K562 (cell line): ENCODE results near the gene WNT3. TPM values are rescaled to one million over a fixed set of nuclear protein-coding genes. Genes with fewer than 3 reads are reported as not detected.
A peak's percentile ranks its signal among the peaks of the same experiment; 100 is the strongest.

ENCODE experiments used
- ARID3B ChIP-seq: fragments of 250-450 bp; sonication (Bioruptor Pico); IDR thresholded peaks from 2 replicates; pipeline ENCODE4 v1.4.0; 2020; ENCODE audit warnings: borderline replicate concordance
- NR3C1 ChIP-seq: sonication (generic); formaldehyde crosslinking; IDR thresholded peaks from 2 replicates; pipeline ENCODE4 v1.8.1; 2022; ENCODE audit warnings: missing genetic modification reagents
- PURB ChIP-seq: sonication (generic); formaldehyde crosslinking; IDR thresholded peaks from 2 replicates; pipeline ENCODE4 v1.9.0; 2021; ENCODE audit warnings: low read depth, mild to moderate bottlenecking, missing genetic modification reagents
- RBM25 ChIP-seq: fragments of 200-400 bp; formaldehyde crosslinking; IDR thresholded peaks from 2 replicates; pipeline ENCODE4 v1.6.1; 2018; ENCODE audit warnings: low read length, low read depth, moderate library complexity; ENCODE audit not compliant: severe bottlenecking
- TARDBP ChIP-seq: fragments of 450-650 bp; IDR thresholded peaks from 2 replicates; pipeline ENCODE4 v1.6.1; 2016
- TSC22D4 ChIP-seq: fragments of 450-650 bp; IDR thresholded peaks from 2 replicates; pipeline ENCODE4 v1.6.1; 2016; ENCODE audit warnings: missing genetic modification characterization, missing biosample characterization, control low read depth
- ZNF23 ChIP-seq: fragments of 250-450 bp; sonication (Bioruptor Pico); IDR thresholded peaks from 2 replicates; pipeline ENCODE4 v1.4.0; 2020; ENCODE audit warnings: mild to moderate bottlenecking
- polyA plus RNA-seq, 8 experiments: library from polyadenylated mRNA; depleted of rRNA in 4 of 8; stranded (reverse) in 5 of 8; unstranded in 3 of 8; fragments of >200 nt; fragmentation: Nextera tagmentation in 2 of 8; fragmentation: Illumina TruSeq in 1 of 8; extraction: Ambion mirVana in 2 of 8; extraction: Trizol in 1 of 8; gene quantifications; 2 replicates each; pipeline versions ENCODE4 v1.2.1 to v1.2.3, GENCODE V29; 2011 to 2014; ENCODE audit warnings: inconsistent platforms in 1 of 8, missing spikeins in 1 of 8
- total RNA-seq, 7 experiments: library from RNA; depleted of rRNA in 6 of 7; stranded (reverse); fragments of >200 nt in 6 of 7; fragmentation: Illumina TruSeq in 2 of 7; extraction: Trizol in 2 of 7; gene quantifications; 2 replicates each; pipeline versions ENCODE4 v1.2.1 to v1.2.3, GENCODE V29; 2011 to 2021; ENCODE audit warnings: low replicate concordance in 1 of 7
- TF ChIP-seq, protein P1 (sequence below): fragments of 250-450 bp; sonication (Bioruptor Pico); IDR thresholded peaks from 2 replicates; pipeline ENCODE4 v1.4.0; 2020; ENCODE audit warnings: mild to moderate bottlenecking, moderate library complexity
- TF ChIP-seq, protein P2 (sequence below): fragments of 250-450 bp; sonication (Bioruptor Pico); IDR thresholded peaks from 2 replicates; pipeline ENCODE4 v1.5.0; 2021; ENCODE audit warnings: mild to moderate bottlenecking, moderate library complexity
- TF ChIP-seq, protein P3 (sequence below): sonication (generic); formaldehyde crosslinking; IDR thresholded peaks from 2 replicates; pipeline ENCODE4 v1.8.1; 2023; ENCODE audit warnings: missing genetic modification reagents, mild to moderate bottlenecking, borderline replicate concordance

WNT3 gene
- total and polyA plus RNA-seq, 9 of the 15 experiments (the other 6 are each of a cell fraction or from before 2014, with no cell fraction given): 1.5 to 6.1 (median 3.3) TPM

DNA sequence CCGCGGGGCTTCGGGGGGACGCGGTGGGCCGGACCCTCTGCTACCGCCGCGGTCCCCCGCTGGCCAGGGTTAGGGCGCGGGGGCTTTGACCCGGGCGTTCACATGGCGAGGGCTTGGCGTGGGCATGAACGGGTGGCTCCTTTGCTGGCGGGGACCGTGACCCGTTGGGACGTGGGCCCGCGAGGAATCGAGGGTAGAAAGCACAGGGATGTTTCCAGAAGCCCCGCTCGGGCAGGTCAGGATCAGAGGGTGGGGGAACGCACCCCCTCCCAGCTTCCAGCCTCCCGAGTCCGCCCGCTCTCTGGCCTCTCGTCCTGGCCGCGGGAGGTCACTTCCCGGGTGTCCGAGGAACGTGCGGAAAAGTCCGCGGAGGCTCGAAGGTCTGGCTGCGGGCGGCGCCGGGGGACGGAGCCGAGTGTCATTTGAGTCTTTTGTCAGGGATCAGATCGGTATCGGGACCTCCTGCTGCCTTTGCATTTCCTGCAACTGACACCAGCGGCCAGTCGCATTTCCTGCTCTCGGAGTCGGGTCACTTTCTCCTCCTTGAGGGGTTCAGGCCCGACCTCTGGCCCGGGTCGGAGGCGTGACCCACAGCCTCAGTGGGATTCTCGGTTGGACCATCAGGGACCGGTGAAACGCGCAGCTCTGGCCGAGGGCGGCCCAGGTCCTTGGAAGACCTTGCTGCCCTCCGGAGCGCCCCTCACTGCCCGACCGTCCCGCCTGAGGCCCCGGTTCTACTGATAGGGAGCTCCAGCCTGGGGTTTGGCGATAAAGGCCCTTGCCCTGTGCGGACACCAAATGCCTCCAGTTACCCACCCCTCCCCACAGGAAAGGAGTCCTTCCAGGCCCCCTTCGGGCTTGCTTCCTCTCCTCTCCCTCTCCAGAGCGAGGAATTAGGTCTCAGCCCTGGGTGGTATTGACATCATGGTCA lies 702 bp upstream of the WNT3 start (continued):
- 0 out of 2 replicates have a peak, but pooled peaks have one; percentile 10 for TF ChIP-seq ARID3B (CRISPR knock-in tag)
- TF ChIP-seq PURB (CRISPR knock-in tag): no peak
- TF ChIP-seq TARDBP: no peak; the same call in 1 of the 2 replicates
- TF ChIP-seq TSC22D4 (tag): no peak
- TF ChIP-seq, protein P1, sequence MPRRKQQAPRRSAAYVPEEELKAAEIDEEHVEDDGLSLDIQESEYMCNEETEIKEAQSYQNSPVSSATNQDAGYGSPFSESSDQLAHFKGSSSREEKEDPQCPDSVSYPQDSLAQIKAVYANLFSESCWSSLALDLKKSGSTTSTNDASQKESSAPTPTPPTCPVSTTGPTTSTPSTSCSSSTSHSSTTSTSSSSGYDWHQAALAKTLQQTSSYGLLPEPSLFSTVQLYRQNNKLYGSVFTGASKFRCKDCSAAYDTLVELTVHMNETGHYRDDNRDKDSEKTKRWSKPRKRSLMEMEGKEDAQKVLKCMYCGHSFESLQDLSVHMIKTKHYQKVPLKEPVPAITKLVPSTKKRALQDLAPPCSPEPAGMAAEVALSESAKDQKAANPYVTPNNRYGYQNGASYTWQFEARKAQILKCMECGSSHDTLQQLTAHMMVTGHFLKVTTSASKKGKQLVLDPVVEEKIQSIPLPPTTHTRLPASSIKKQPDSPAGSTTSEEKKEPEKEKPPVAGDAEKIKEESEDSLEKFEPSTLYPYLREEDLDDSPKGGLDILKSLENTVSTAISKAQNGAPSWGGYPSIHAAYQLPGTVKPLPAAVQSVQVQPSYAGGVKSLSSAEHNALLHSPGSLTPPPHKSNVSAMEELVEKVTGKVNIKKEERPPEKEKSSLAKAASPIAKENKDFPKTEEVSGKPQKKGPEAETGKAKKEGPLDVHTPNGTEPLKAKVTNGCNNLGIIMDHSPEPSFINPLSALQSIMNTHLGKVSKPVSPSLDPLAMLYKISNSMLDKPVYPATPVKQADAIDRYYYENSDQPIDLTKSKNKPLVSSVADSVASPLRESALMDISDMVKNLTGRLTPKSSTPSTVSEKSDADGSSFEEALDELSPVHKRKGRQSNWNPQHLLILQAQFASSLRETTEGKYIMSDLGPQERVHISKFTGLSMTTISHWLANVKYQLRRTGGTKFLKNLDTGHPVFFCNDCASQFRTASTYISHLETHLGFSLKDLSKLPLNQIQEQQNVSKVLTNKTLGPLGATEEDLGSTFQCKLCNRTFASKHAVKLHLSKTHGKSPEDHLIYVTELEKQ (CRISPR knock-in tag): no peak
- TF ChIP-seq NR3C1 (CRISPR knock-in tag): no peak
- no peak for TF ChIP-seq RBM25
- TF ChIP-seq, protein P2, sequence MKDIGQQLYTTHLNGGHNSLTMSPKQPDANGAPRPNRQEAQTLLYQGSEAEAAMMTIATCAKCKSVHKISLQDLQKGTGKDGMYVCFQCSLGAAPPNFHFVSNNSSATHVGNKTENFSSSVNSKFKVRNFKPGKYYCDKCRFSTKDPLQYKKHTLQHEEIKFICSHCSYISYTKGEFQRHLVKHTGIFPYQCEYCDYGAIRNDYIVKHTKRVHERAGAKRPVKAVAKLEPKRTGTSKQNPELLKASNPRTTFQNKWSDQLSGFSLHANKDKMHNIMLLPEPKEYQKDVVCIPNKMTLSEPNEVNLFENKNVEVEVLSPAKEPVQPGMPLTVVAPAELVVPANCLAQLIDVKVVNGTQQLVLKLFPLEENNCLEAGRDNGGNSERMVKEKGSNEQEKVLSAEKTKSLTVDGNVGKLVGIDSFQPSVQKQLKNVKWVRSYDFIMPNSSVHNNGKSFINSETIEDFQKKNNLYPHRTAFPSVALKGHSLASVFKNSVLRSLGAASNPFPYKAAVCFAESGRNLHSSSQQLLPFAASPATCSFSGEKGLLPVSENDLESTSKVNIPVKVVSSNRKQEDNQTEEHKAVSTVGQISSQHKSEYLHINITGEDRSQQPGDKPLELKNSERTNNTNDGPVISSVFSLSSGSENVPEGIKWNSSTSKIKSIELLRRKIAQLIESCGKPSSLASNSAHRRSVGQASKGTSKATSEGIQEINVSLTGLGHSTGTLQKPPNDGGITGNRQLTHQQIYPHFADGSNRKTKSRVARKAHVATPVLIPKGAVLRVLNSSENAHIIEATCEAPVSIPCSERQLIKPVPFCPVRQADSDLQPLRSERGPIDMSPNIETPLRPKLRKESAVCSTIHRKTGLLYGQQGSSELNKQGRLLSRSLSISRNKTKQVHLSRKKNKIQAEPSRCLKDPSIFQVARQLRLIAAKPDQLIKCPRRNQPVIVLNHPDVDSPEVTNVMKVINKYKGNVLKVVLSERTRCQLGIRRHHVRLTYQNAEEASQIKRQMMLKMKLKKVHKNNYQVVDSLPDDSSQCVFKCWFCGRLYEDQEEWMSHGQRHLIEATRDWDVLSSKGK (CRISPR knock-in tag): no peak
- TF ChIP-seq, protein P3, sequence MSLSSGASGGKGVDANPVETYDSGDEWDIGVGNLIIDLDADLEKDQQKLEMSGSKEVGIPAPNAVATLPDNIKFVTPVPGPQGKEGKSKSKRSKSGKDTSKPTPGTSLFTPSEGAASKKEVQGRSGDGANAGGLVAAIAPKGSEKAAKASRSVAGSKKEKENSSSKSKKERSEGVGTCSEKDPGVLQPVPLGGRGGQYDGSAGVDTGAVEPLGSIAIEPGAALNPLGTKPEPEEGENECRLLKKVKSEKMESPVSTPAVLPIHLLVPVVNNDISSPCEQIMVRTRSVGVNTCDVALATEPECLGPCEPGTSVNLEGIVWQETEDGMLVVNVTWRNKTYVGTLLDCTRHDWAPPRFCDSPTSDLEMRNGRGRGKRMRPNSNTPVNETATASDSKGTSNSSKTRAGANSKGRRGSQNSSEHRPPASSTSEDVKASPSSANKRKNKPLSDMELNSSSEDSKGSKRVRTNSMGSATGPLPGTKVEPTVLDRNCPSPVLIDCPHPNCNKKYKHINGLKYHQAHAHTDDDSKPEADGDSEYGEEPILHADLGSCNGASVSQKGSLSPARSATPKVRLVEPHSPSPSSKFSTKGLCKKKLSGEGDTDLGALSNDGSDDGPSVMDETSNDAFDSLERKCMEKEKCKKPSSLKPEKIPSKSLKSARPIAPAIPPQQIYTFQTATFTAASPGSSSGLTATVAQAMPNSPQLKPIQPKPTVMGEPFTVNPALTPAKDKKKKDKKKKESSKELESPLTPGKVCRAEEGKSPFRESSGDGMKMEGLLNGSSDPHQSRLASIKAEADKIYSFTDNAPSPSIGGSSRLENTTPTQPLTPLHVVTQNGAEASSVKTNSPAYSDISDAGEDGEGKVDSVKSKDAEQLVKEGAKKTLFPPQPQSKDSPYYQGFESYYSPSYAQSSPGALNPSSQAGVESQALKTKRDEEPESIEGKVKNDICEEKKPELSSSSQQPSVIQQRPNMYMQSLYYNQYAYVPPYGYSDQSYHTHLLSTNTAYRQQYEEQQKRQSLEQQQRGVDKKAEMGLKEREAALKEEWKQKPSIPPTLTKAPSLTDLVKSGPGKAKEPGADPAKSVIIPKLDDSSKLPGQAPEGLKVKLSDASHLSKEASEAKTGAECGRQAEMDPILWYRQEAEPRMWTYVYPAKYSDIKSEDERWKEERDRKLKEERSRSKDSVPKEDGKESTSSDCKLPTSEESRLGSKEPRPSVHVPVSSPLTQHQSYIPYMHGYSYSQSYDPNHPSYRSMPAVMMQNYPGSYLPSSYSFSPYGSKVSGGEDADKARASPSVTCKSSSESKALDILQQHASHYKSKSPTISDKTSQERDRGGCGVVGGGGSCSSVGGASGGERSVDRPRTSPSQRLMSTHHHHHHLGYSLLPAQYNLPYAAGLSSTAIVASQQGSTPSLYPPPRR (CRISPR knock-in tag): no peak
- no peak for TF ChIP-seq ZNF23
